Hepatocyte (in vitro differentiated cells): ENCODE results near the gene ANKRD29.

Experiments
- CTCF ChIP-seq: fragments of 200-600 bp; sonication (generic); IDR thresholded peaks from 2 replicates; pipeline ENCODE4 v1.5.1; 2016; ENCODE audit warnings: antibody characterized with exemption, mild to moderate bottlenecking; ENCODE audit not compliant: poor library complexity
- EZH2 ChIP-seq: fragments of 200-600 bp; sonication (generic); IDR thresholded peaks from 2 replicates; pipeline ENCODE4 v1.6.1; 2016; ENCODE audit warnings: antibody characterized with exemption, mild to moderate bottlenecking, borderline replicate concordance

- TF ChIP-seq CTCF (no peak), EZH2 (no peak)
Measured at GRCh38 chr18:23560186-23560585, 102.5 kb downstream of the ANKRD29 start.
